ENCODE results near the gene WASF2. TPM values are rescaled to one million over a fixed set of nuclear protein-coding genes. Genes with fewer than 3 reads are reported as not detected.
"Not testable (repeated sequence)": the region's sequence is repeated elsewhere in the genome, so short reads cannot be mapped to it uniquely, and the experiment has no call there.

Gene WASF2
- total RNA-seq, 1 donor from 2014 or later = 189 TPM

GRCh38 chr1:27388337-27389005 lies 101.5 kb downstream of the WASF2 start:
- H3K27ac Mint-ChIP-seq (ENCODE audit: unreplicated experiment) = no peak overlapping the region
- H3K9me3 Mint-ChIP-seq (ENCODE audit: unreplicated experiment) = no peaks in the 10 kb centered on the region
- peaks cover 15% of the 10 kb centered on the region for H3K27me3 Mint-ChIP-seq (ENCODE audit: unreplicated experiment)

GRCh38 chr1:27384797-27385196 lies 105.2 kb downstream of the WASF2 start:
- not testable (repeated sequence) for H3K36me3 Mint-ChIP-seq (ENCODE audit: unreplicated experiment); H3K27me3 Mint-ChIP-seq (ENCODE audit: unreplicated experiment)
- H3K4me1 Mint-ChIP-seq (ENCODE audit: unreplicated experiment) = peaks cover 18% of the 10 kb centered on the region

More at GRCh38 chr1:27388337-27389005, 101.5 kb downstream of the WASF2 start:
- no peak overlapping the region for H3K4me3 Mint-ChIP-seq (ENCODE audit: unreplicated experiment)
- H3K4me1 Mint-ChIP-seq (ENCODE audit: unreplicated experiment) = peaks cover 13% of the 10 kb centered on the region
- DNase-seq (ENCODE audit: extremely low spot score, unreplicated experiment) = no peak
- peak; percentile 82 for TF ChIP-seq CTCF (IDR thresholded peaks at IDR 0.05)
- H3K36me3 Mint-ChIP-seq (ENCODE audit: unreplicated experiment) = no peaks in the 10 kb centered on the region

GRCh38 chr1:27383661-27384060 lies 106.3 kb downstream of the WASF2 start:
- Mint-ChIP-seq H3K4me3 (ENCODE audit: unreplicated experiment) (no peak overlapping the region), H3K9me3 (ENCODE audit: unreplicated experiment) (no peaks in the 10 kb centered on the region), H3K27me3 (ENCODE audit: unreplicated experiment) (peaks cover 7% of the 10 kb centered on the region), H3K4me1 (ENCODE audit: unreplicated experiment) (peaks cover 22% of the 10 kb centered on the region), H3K36me3 (ENCODE audit: unreplicated experiment) (no peaks in the 10 kb centered on the region), H3K27ac (ENCODE audit: unreplicated experiment) (no peak overlapping the region)
- no peak for TF ChIP-seq CTCF (IDR thresholded peaks at IDR 0.05)
- no peak for DNase-seq (ENCODE audit: extremely low spot score, unreplicated experiment)

More at GRCh38 chr1:27384797-27385196, 105.2 kb downstream of the WASF2 start:
- DNase-seq (ENCODE audit: extremely low spot score, unreplicated experiment); H3K4me3 Mint-ChIP-seq (ENCODE audit: unreplicated experiment); H3K9me3 Mint-ChIP-seq (ENCODE audit: unreplicated experiment); H3K27ac Mint-ChIP-seq (ENCODE audit: unreplicated experiment): not testable (repeated sequence)

- DNase-seq (ENCODE audit: extremely low spot score, unreplicated experiment) = no peak
- Mint-ChIP-seq H3K4me1 (ENCODE audit: unreplicated experiment) (peaks cover 22% of the 10 kb centered on the region), H3K4me3 (ENCODE audit: unreplicated experiment) (no peak within 1 kb of the TSS), H3K27me3 (ENCODE audit: unreplicated experiment) (peaks cover 4% of the 10 kb centered on the region), H3K9me3 (ENCODE audit: unreplicated experiment) (no peaks in the 10 kb centered on the region), H3K27ac (ENCODE audit: unreplicated experiment) (no peak within 1 kb of the TSS), H3K36me3 (ENCODE audit: unreplicated experiment) (no peaks in the 10 kb centered on the region)
- TF ChIP-seq CTCF (IDR thresholded peaks at IDR 0.05) = no peak
Observed at GRCh38 chr1:27383039-27383605, 106.8 kb downstream of the WASF2 start, which contains the start of gene CD164L2. TSS of gene CD164L2 (minus strand) at chr1:27383333. CDS start at chr1:27383239, 94 bp downstream.

GRCh38 chr1:27381969-27382762 lies 107.8 kb downstream of the WASF2 start:
- no peak for DNase-seq (ENCODE audit: extremely low spot score, unreplicated experiment)
- Mint-ChIP-seq H3K4me3 (ENCODE audit: unreplicated experiment) (no peak overlapping the region), H3K36me3 (ENCODE audit: unreplicated experiment) (no peaks in the 10 kb centered on the region), H3K4me1 (ENCODE audit: unreplicated experiment) (peaks cover 22% of the 10 kb centered on the region), H3K27ac (ENCODE audit: unreplicated experiment) (no peak overlapping the region), H3K9me3 (ENCODE audit: unreplicated experiment) (no peaks in the 10 kb centered on the region), H3K27me3 (ENCODE audit: unreplicated experiment) (peaks cover 4% of the 10 kb centered on the region)
- TF ChIP-seq CTCF (IDR thresholded peaks at IDR 0.05) = no peak

All from osteocyte (in vitro differentiated cells).